Astrocyte of the hippocampus (primary cell): Measurements from ENCODE around the gene KLF2.

Experiments used
- DNase-seq: peaks from one replicate; pipeline ENCODE4 v3.0.0; 2011; ENCODE audit warnings: low read depth, low spot score

The KLF2 gene

GRCh38 chr19:16363133-16363851 lies 38.7 kb downstream of the KLF2 start:
- no peak for DNase-seq

- DNase-seq, result no peak
Measured at GRCh38 chr19:16363852-16364230, 39.2 kb downstream of the KLF2 start.

- DNase-seq, result no peak
Measured at GRCh38 chr19:16364231-16364865, 39.7 kb downstream of the KLF2 start.

GRCh38 chr19:16365300-16365996 lies 40.8 kb downstream of the KLF2 start:
- DNase-seq, result no peak

GRCh38 chr19:16366056-16366432 lies 41.4 kb downstream of the KLF2 start:
- no peak for DNase-seq

- no peak for DNase-seq
Measured at GRCh38 chr19:16366433-16367260, 42.0 kb downstream of the KLF2 start.

GRCh38 chr19:16367261-16367683 lies 42.6 kb downstream of the KLF2 start:
- no peak for DNase-seq

- no peak for DNase-seq
Measured at GRCh38 chr19:16368385-16369305, 44.0 kb downstream of the KLF2 start.

GRCh38 chr19:16369306-16369663 lies 44.7 kb downstream of the KLF2 start:
- DNase-seq, result no peak

GRCh38 chr19:16369664-16370576 lies 45.3 kb downstream of the KLF2 start:
- DNase-seq, result no peak

- no peak for DNase-seq
Measured at GRCh38 chr19:16370641-16371391, 46.2 kb downstream of the KLF2 start.

- DNase-seq, result no peak
Measured at GRCh38 chr19:16371540-16371986, 46.9 kb downstream of the KLF2 start.

- no peak for DNase-seq
Measured at GRCh38 chr19:16372065-16372915, 47.7 kb downstream of the KLF2 start.

GRCh38 chr19:16373079-16373478 lies 48.5 kb downstream of the KLF2 start:
- no peak for DNase-seq

GRCh38 chr19:16373532-16373931 lies 48.9 kb downstream of the KLF2 start:
- no peak for DNase-seq

GRCh38 chr19:16373989-16374388 lies 49.4 kb downstream of the KLF2 start:
- no peak for DNase-seq

- no peak for DNase-seq
Measured at GRCh38 chr19:16374436-16374835, 49.8 kb downstream of the KLF2 start.
